ENCODE measurements around the gene C3. TPM values are rescaled to one million over a fixed set of nuclear protein-coding genes. Genes with fewer than 3 reads are reported as not detected.
"Not testable (repeated sequence)": the region's sequence is repeated elsewhere in the genome, so short reads cannot be mapped to it uniquely, and the experiment has no call there.

Gene C3
- total and polyA plus RNA-seq, 5 experiments from 2014 or later, result 0.80 to 2.4 TPM; not detected in 3

DNA sequence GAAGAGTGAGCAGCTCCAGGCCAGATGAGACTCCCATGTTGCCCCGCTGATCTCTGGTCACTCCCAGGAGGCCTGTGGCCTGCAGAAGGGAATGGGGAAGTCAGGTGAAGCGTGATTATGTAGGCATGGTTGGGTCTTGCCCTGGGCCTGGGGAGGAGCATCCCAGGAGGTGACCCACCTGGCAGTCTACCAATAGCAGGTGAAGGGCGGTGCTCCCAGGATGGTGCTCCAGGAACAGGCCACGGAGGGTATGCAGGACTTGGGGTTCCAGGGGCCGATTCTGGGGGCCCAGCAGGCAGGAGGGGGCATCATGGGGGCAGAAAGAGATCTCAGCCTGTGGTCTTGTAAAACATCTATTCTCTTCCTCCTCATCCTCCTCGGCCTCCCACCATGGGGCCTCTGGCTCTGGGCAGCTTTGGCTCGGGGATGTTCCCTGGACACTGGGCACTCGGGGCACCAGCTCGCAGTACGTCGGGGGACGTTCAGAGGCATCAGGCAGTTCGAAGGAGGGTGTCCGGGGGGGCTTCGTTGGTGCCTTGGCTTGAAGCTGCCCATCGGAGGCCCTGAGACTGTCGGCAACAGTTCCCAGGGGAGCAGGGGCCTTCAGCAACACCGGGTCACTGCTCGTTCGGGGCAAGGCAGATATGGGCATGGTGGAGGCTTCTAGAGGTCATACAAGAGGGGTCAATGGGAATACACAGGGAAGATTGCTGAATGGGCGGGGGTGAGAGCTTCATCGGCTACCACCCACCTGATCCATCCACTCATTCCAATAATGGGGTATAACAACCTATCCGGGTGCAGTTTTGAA is 34.4 kb upstream of the C3 start:
- ATAC-seq, result no peak
- peaks cover 0 to 77% (median 8%) of the 10 kb centered on the region in 3 donors for H3K36me3 Mint-ChIP-seq
- POLR2A ChIA-PET, result interaction anchor here (0.7 kb wide), 1 partner anchor 15 kb away, joined by 3 read pairs; no protein-coding TSS in a partner anchor
- no peak for DNase-seq
- H3K4me3 Mint-ChIP-seq, result no peak overlapping the region
- no peaks in the 10 kb centered on the region for H3K9me3 Mint-ChIP-seq
- H3K27ac Mint-ChIP-seq, result peak overlapping the region in 5 of 10 donors; percentile 29 to 48 (median 34)
- peaks cover 12 to 30% (median 14%) of the 10 kb centered on the region in 4 donors for H3K4me1 Mint-ChIP-seq
- no peaks in the 10 kb centered on the region for H3K27me3 Mint-ChIP-seq

DNA sequence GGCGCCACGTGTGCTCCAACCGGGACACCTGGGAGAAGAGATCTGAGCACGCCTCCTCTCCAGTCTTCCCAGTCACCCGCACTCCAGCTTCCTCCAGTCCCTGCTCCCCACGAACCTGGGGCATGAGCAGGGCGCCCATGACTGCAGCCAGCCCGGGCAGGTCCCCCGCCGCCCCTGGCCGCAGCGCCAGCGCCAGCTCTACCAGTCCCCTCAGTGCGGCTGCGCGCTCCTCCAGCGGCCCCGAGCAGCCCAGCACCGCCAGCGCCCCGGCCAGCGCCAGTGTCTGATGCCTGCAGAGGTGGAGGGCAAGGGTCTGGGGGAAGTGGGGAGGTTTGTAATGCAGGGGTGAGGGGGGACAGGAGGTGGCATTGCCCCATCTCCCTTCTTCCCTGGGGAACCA is 33.7 kb upstream of the C3 start:
- Mint-ChIP-seq H3K4me1 (peaks cover 12 to 25% (median 14%) of the 10 kb centered on the region in 4 donors), H3K36me3 (peaks cover 0 to 77% (median 8%) of the 10 kb centered on the region in 3 donors), H3K27ac (peak overlapping the region in 1 of 10 donors; percentile 91), H3K27me3 (no peaks in the 10 kb centered on the region), H3K9me3 (no peaks in the 10 kb centered on the region), H3K4me3 (peak overlapping the region in 1 of 10 donors; percentile 82)
- ATAC-seq (no peak), DNase-seq (no peak)
- POLR2A ChIA-PET, result interaction anchor here (0.7 to 2.0 kb wide), 4 partner anchors 14 to 18 kb away, joined by 3 to 7 read pairs (median 4); partner anchors contain the start of genes SH2D3A and VAV1

DNA sequence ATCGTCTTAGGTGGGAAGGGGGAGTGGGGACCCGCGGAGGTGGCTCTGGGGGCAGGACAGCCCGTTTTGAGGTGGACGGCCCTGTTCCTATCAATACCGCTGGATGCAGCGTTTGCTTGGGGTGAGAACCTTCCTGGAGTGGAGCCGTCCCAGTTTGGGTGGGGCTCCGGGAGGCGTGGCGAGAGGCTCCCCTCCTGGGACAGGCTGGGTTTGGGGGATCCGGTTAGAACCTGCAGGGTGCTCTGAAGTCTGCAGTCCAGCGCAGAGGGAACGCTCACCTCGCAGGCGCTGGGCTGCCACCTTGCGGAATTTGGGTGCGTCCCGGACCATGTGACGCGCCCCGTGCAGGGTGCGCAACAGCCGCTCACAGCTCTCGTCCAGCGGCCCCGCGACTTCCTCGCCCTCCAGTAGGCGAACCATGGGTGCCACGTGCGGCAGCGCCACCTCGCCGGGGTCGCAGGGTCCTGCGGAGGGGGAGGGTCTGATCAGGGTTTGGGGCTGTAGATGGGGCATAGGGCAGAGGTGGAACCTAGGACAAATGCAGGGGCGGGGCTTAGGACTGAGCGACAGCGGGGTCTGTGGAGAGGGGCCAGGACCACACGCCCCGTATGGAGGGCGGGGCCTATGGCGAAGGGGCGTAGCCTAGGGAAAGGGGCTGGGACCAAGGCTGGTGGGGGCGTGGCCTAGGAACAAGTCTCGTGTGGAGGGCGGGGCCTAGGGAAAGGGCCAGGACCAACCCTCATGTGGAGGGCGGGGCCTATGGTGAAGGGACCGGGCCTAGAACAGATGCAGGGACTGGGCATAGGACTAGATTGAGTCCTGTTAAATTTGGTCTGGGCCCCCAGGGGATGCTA is 33.0 kb upstream of the C3 start:
- Mint-ChIP-seq H3K4me1 (peaks cover 10 to 22% (median 14%) of the 10 kb centered on the region in 4 donors), H3K9me3 (no peaks in the 10 kb centered on the region), H3K27ac (peak overlapping the region; percentile 16 to 91 (median 87)), H3K36me3 (peaks cover 0 to 77% (median 5%) of the 10 kb centered on the region in 3 donors), H3K27me3 (no peaks in the 10 kb centered on the region), H3K4me3 (peak overlapping the region; percentile 66 to 88 (median 76))
- POLR2A ChIA-PET, result interaction anchor here (1.2 to 2.0 kb wide), 3 partner anchors 14 to 19 kb away, joined by 4 to 7 read pairs (median 5); partner anchors contain the start of genes SH2D3A and VAV1
- peak; percentile 67 to 86 (median 78) for DNase-seq
- peak; percentile 88 to 90 for ATAC-seq

DNA sequence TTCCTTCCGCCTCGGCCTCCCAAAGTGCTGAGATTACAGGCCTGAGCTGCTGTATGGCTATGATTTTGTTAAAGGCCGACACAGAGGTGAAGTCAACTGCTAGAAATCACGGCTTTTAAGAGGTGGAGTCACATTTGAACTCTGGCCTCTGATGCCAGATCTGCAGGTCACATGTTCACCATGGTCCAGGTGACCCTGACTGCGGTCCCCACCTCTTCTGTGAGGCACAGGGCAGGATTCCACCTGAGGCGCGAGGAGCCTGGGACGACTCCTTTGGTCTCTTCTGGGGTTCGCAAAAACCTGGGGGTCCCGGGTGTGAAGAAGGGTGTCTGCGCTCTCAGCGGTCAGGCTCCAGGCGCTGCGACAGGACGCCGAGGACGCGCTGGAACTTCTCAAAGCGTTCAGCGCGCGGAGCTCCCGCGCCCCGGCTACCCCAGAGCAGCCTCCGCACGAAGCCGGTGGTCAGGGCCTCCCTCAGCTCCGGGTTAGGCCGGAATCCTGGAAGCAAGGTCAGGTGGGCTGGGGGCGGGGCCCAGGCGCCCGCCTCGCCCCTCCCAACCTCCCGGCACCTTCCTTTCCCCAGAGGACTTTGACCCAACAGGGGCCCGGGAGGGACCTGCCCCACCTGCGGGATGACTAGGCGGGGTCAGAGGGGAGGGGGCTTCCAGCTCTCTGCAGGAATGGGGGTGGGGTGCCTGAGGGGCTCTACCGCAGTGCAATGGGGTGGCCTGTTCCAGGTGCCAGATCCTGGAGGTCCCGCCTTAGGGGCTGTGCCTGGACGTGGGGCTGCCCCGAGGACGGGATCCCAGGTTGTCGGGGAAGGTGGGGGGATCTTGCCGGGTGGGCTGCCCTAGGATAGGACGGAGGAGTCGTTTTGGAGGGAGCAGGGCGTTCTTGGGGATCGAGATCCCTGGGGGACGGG is 32.1 kb upstream of the C3 start:
- Mint-ChIP-seq H3K4me3 (peak overlapping the region in 3 of 10 donors; percentile 71 to 88 (median 77)), H3K27me3 (no peaks in the 10 kb centered on the region), H3K36me3 (peaks cover 0 to 77% (median 11%) of the 10 kb centered on the region in 3 donors), H3K27ac (peak overlapping the region in 7 of 10 donors; percentile 16 to 91 (median 90)), H3K4me1 (peaks cover 10 to 20% (median 13%) of the 10 kb centered on the region in 4 donors), H3K9me3 (no peaks in the 10 kb centered on the region)
- POLR2A ChIA-PET, result interaction anchor here (0.6 to 2.0 kb wide), 5 partner anchors 13 to 20 kb away, joined by 3 to 7 read pairs (median 5); partner anchors contain the start of genes GPR108, SH2D3A and VAV1
- DNase-seq (no peak), ATAC-seq (no peak)

DNA sequence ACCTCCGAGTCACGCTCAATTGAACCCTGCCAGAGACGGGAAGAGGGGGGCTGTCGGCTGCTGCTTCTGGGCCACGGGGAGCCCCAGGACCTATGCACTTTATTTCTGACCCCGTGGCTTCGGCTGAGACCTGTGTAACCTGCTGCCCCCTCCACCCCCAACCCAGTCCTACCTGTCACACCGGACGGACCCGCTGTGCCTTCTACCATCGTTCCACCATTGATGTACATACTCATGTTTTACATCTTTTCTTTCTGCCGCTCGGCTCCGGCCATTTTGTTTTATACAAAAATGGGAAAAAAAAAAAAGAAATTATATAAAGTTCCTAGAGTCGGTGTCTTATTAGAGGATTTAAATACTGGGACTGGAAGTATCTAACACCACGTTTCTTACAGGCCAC is 30.7 kb upstream of the C3 start:
- no peaks in the 10 kb centered on the region for H3K27me3 Mint-ChIP-seq
- no peak overlapping the region for H3K27ac Mint-ChIP-seq
- peaks cover 10 to 15% (median 12%) of the 10 kb centered on the region in 4 donors for H3K4me1 Mint-ChIP-seq
- peaks cover 0 to 78% (median 18%) of the 10 kb centered on the region in 3 donors for H3K36me3 Mint-ChIP-seq
- no peak for DNase-seq
- H3K4me3 Mint-ChIP-seq, result no peak overlapping the region
- POLR2A ChIA-PET, result interaction anchor here (1.2 kb wide), 1 partner anchor 14 kb away, joined by 3 read pairs; the partner anchor contains the start of gene GPR108
- ATAC-seq, result no peak
- no peaks in the 10 kb centered on the region for H3K9me3 Mint-ChIP-seq

DNA sequence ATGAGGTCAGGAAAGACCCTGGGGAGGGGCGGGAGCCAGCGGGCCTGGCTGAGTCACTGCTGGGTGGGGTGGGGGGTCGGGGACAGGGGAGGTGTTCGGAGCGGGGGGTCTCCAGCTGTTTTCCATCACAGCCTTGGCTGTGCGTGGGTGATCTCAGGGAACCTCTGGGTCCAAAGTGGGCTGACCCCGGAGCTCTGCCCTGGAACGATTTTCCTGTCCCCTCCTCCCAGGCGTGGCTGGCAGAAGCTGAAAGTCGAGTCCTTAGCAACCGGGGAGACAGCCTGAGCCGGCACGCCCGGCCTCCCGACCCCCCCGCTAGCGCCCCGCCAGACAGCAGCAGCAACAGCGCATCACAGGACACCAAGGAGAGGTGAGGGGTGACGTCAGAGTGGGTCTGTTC is 29.6 kb upstream of the C3 start:
- POLR2A ChIA-PET, result interaction anchor here (1.4 kb wide), 1 partner anchor 9 kb away, joined by 4 read pairs; no protein-coding TSS in a partner anchor
- H3K27ac Mint-ChIP-seq, result peak overlapping the region in 2 of 10 donors; percentile 33 to 64
- H3K4me3 Mint-ChIP-seq, result no peak overlapping the region
- no peaks in the 10 kb centered on the region for H3K27me3 Mint-ChIP-seq
- peaks cover 0 to 80% (median 20%) of the 10 kb centered on the region in 3 donors for H3K36me3 Mint-ChIP-seq
- no peaks in the 10 kb centered on the region for H3K9me3 Mint-ChIP-seq
- ATAC-seq, result no peak
- H3K4me1 Mint-ChIP-seq, result peaks cover 10 to 15% (median 12%) of the 10 kb centered on the region in 4 donors
- no peak for DNase-seq

DNA sequence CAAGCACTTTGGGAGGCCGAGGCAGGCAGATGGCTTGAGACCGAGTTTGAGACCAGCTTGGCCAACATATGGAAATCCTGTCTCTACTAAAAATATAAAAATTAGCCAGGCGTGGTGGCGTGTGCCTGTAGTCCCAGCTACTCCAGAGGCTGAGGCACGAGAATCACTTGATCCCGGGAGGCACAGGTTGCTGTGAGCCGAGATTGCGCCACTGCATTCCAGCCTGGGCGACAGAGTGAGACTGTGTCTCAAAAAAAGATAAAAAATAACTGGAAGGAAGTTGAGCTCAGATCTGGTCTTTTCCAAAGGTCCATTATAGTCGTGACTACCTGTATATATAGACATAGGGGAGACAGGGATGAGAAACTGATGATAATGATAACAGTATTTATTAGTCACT is 28.1 kb upstream of the C3 start:
- not testable (repeated sequence) for H3K27ac Mint-ChIP-seq, H3K4me3 Mint-ChIP-seq, ATAC-seq, DNase-seq, H3K27me3 Mint-ChIP-seq, H3K9me3 Mint-ChIP-seq
- Mint-ChIP-seq H3K36me3 (peaks cover 0 to 68% (median 17%) of the 10 kb centered on the region in 3 donors), H3K4me1 (peaks cover 6 to 10% (median 8%) of the 10 kb centered on the region in 4 donors)
- POLR2A ChIA-PET, result interaction anchor here (2.5 kb wide), 1 partner anchor 11 kb away, joined by 6 read pairs; the partner anchor contains the start of gene GPR108

DNA sequence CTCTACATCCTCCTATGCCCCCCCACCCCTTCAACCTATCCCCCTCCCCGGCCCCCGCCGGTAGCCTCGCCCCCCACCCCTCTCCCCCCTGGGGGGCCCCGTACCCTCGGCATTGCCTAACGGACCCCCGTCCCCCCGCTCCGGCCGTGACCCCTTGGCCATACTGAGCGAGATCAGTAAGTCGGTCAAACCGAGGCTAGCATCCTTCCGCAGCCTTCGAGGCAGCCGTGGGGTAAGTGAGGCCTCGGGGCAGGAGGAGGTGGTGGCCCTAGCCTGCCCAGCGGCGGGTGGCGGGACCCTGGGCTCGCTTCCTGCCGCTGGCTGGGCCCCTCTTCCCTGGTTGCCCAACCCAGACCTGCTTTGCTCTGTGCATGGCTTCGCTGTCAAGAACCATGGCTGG is 25.5 kb upstream of the C3 start:
- H3K9me3 Mint-ChIP-seq, result no peaks in the 10 kb centered on the region
- POLR2A ChIA-PET, result no interaction called here
- peaks cover 0 to 46% (median 15%) of the 10 kb centered on the region in 3 donors for H3K36me3 Mint-ChIP-seq
- ATAC-seq (no peak), DNase-seq (no peak)
- no peak overlapping the region for H3K27ac Mint-ChIP-seq
- H3K27me3 Mint-ChIP-seq, result no peaks in the 10 kb centered on the region
- peaks cover 0 to 8% (median 5%) of the 10 kb centered on the region in 4 donors for H3K4me1 Mint-ChIP-seq
- no peak overlapping the region for H3K4me3 Mint-ChIP-seq

DNA sequence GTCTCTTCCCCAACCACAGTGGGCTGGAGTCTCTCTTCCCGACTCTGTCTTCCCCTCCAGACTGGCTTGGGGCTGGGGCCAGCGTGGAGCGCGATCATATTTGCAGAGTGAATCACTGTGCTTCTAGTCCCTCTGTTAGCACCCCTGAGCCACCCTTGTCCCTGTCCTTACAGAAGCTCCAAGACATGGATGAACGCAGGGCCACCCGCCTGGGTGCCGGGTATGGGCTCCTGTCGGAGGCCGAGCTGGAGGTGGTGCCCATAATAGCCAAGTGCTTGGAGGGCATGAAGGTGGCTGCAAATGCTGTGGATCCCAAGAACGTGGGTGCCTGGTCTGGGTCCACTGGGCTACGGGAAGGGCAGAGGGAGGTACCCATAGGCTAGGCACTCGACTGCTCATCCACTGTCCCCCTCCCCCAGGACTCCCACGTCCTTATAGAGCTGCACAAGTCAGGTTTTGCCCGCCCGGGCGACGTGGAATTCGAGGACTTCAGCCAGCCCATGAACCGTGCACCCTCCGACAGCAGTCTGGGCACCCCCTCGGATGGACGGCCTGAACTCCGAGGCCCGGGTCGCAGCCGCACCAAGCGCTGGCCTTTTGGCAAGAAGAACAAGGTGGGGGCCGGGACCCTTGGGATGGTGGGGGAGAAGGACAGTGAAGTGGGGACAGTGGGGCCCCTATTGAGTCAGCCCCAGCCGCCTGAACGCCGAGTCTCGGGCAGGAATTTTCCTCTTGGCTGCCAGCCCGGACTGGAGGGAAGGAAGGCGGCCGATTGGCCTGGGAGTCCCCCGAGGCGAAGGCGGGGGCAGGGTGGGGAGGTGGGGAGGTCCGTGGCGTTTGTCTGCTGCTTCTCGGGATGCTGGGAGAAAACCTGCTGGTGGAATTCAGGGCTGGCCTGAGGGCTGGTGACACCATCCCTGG is 24.2 kb upstream of the C3 start:
- POLR2A ChIA-PET, result interaction anchor here (0.5 to 0.6 kb wide), 3 partner anchors 16 to 119 kb away, joined by 3 to 6 read pairs (median 4); no protein-coding TSS in a partner anchor
- peak overlapping the region in 4 of 10 donors; percentile 4 to 70 (median 31) for H3K27ac Mint-ChIP-seq
- no peak for ATAC-seq
- H3K4me3 Mint-ChIP-seq, result no peak overlapping the region
- peaks cover 0 to 38% (median 15%) of the 10 kb centered on the region in 3 donors for H3K36me3 Mint-ChIP-seq
- DNase-seq, result no peak
- peaks cover 0 to 15% (median 13%) of the 10 kb centered on the region in 4 donors for H3K4me1 Mint-ChIP-seq
- H3K27me3 Mint-ChIP-seq, result no peaks in the 10 kb centered on the region
- no peaks in the 10 kb centered on the region for H3K9me3 Mint-ChIP-seq

DNA sequence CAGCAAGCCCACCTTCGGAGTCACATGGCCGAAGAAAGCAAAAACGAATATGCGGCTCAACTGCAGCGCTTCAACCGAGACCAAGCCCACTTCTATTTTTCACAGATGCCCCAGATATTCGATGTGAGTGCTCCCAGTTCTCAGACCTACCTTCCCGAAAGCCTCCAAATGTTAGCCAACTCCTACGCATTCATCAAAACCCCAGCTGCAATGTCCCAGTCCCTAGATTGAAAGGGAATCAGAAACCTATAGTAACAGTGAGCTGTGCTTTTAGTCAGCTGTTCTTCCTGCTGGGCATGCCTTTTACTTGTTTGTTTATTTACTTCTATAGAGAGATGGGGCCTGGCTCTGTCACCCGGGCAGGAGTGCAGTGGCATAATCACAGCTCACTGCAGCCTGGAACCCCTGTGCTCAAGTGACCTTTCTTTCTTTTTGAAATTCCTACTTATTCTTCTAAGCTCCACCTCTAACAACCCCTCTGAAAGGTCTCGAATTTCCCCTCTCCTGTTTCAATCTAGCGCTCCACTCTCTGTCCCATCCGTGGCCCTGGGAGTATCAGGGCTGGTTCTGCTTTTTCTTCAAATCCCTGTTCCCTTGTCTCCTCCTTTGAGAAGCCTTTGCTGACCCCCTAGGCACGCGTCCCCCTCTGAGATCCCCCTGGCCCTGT is 23.4 kb upstream of the C3 start:
- no peaks in the 10 kb centered on the region for H3K27me3 Mint-ChIP-seq
- peaks cover 3 to 22% (median 18%) of the 10 kb centered on the region in 4 donors for H3K4me1 Mint-ChIP-seq
- peak overlapping the region in 5 of 10 donors; percentile 5 to 71 (median 64) for H3K27ac Mint-ChIP-seq
- H3K4me3 Mint-ChIP-seq, result no peak overlapping the region
- DNase-seq (no peak), ATAC-seq (no peak)
- H3K36me3 Mint-ChIP-seq, result peaks cover 0 to 30% (median 15%) of the 10 kb centered on the region in 3 donors
- no peaks in the 10 kb centered on the region for H3K9me3 Mint-ChIP-seq
- POLR2A ChIA-PET, result interaction anchor here (0.5 to 0.6 kb wide), 2 partner anchors 16 to 70 kb away, joined by 3 to 6 read pairs; no protein-coding TSS in a partner anchor
